Kidney (tissue), 14 donors: Measurements from ENCODE around the gene B3GALT6. TPM values are rescaled to one million over a fixed set of nuclear protein-coding genes. Genes with fewer than 3 reads are reported as not detected.
A peak's percentile ranks its signal among the peaks of the same experiment; 100 is the strongest.
"Not testable (repeated sequence)": the region's sequence is repeated elsewhere in the genome, so short reads cannot be mapped to it uniquely, and the experiment has no call there.

ENCODE experiments used
- DNase-seq, 5 donors: peaks; one replicate each; pipeline ENCODE4 v3.0.0-alpha.2; 2013 to 2020
- FAIRE-seq: peaks from 2 replicates; lab custom pipeline; 2012; peaks lifted over from hg19 to GRCh38; lab: Jason Lieb, UNC
- H3K27ac ChIP-seq, 2 donors: one replicate each; pipeline ENCODE4 v1.7.0; 2013; ENCODE audit warnings: low read depth in 2 of 2, low read length in 2 of 2, inconsistent platforms in 1 of 2
- H3K27me3 ChIP-seq: one replicate; pipeline ENCODE4 v1.7.1; 2013; ENCODE audit warnings: low read length, inconsistent platforms; ENCODE audit not compliant: control insufficient read depth, insufficient read depth
- H3K36me3 ChIP-seq, 3 donors: one replicate each; pipeline versions ENCODE4 v1.7.0 to v1.7.1; 2013; ENCODE audit warnings: low read length in 3 of 3, control low read depth in 1 of 3, inconsistent platforms in 1 of 3; ENCODE audit not compliant: insufficient read depth in 3 of 3, control insufficient read depth in 2 of 3
- H3K4me1 ChIP-seq, 3 donors: one replicate each; pipeline versions ENCODE4 v1.7.0 to v1.7.1; 2013; ENCODE audit warnings: low read length in 3 of 3, inconsistent platforms in 1 of 3, low read depth in 1 of 3; ENCODE audit not compliant: control insufficient read depth in 2 of 3, insufficient read depth in 2 of 3
- H3K4me3 ChIP-seq, 3 donors: one replicate each; pipeline versions ENCODE4 v1.7.0 to v1.8.1; 2013; ENCODE audit warnings: low read length in 3 of 3, control low read depth in 1 of 3, inconsistent platforms in 1 of 3
- H3K9ac ChIP-seq, 3 donors: one replicate each; pipeline versions ENCODE4 v1.7.0 to v1.7.1; 2013; ENCODE audit warnings: low read length in 3 of 3, control low read depth in 1 of 3, inconsistent platforms in 1 of 3
- H3K9me3 ChIP-seq, 3 donors: one replicate each; pipeline versions ENCODE4 v1.7.0 to v1.7.1; 2013; ENCODE audit warnings: low read length in 3 of 3, control low read depth in 1 of 3, inconsistent platforms in 1 of 3; ENCODE audit not compliant: control insufficient read depth in 2 of 3, insufficient read depth in 1 of 3
- intact Hi-C: fragments of 100-400 bp; cut with DNase I; formaldehyde crosslinking; loops from one replicate; pipeline ENCODE4 v1.11.1; 2022
- polyA plus RNA-seq: library from polyadenylated mRNA; stranded (reverse); fragments of 350-450 nt; fragmentation: Illumina TruSeq; extraction: RNeasy Lipid Tissue Mini Kit (QIAGEN cat#74804); gene quantifications from one replicate; pipeline ENCODE4 v1.2.3, GENCODE V29; 2014; ENCODE audit warnings: low read depth, low replicate concordance; ENCODE audit not compliant: insufficient read depth
- total RNA-seq: library from RNA; stranded (reverse); fragmentation: NEBNext Ultra II Directional; extraction: Animal tissue kit (Norgen Biotek cat#: 25700); gene quantifications from one replicate; pipeline ENCODE4 v1.2.1, GENCODE V29; 2021
- TF ChIP-seq, protein P1 (sequence below): IDR thresholded peaks from 3 replicates; pipeline ENCODE4 v1.5.1; 2012; ENCODE audit warnings: mild to moderate bottlenecking, moderate library complexity, borderline replicate concordance; ENCODE audit not compliant: insufficient read depth; ENCODE audit errors: extremely low read depth
- donor health status: control.
- donor health status: control.
- donor health status: control.
- donor health status: control.
- donor health status: control.
- donor health status: DM: yes; HTN: yes; CAD: no.
- donor health status: Normal renal cell carcinoma (clear cell type).

B3GALT6 gene
- total and polyA plus RNA-seq, 2 donors from 2014 or later: 13.7 to 20.3 TPM

DNA sequence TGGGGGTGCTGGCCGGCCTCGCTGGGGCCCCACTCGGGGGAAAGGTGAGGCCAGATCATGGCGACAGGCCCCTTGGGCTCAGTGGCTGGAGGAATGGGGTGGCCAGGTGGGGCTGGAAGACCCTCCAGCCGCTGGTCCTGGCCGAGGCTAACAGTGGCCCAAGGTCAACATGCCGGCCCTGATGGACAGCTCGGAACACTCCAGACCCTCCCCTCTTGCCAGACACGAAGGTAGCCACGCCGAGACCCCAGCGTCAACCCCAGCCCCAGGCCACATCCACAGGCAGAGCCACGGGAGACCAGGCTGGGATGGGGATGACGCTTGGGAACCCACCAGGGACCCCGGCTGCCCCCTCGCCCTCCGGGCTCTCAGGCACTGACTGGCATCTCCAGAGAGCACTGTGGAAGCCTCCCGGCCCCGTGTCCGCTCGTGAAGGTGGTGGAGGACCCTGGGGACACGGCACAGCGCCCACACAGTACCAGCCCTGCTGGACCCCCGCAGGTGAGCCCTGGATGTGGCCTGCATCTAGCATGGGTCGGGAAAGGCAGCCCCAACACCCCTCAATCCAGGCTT, 15.4 kb downstream of the B3GALT6 start:
- FAIRE-seq: no peak
- TF ChIP-seq, protein P1, sequence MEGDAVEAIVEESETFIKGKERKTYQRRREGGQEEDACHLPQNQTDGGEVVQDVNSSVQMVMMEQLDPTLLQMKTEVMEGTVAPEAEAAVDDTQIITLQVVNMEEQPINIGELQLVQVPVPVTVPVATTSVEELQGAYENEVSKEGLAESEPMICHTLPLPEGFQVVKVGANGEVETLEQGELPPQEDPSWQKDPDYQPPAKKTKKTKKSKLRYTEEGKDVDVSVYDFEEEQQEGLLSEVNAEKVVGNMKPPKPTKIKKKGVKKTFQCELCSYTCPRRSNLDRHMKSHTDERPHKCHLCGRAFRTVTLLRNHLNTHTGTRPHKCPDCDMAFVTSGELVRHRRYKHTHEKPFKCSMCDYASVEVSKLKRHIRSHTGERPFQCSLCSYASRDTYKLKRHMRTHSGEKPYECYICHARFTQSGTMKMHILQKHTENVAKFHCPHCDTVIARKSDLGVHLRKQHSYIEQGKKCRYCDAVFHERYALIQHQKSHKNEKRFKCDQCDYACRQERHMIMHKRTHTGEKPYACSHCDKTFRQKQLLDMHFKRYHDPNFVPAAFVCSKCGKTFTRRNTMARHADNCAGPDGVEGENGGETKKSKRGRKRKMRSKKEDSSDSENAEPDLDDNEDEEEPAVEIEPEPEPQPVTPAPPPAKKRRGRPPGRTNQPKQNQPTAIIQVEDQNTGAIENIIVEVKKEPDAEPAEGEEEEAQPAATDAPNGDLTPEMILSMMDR: no peak
- no peaks in the 10 kb centered on the region for H3K4me1 ChIP-seq
- H3K36me3 ChIP-seq: no peaks in the 10 kb centered on the region
- intact Hi-C loops: no loop called here
- no peak overlapping the region for H3K4me3 ChIP-seq
- peak in 1 of 5 donors; percentile 55 for DNase-seq
- H3K9ac ChIP-seq: no peak overlapping the region
- H3K9me3 ChIP-seq: no peaks in the 10 kb centered on the region
- no peak overlapping the region for H3K27ac ChIP-seq
- no peaks in the 10 kb centered on the region for H3K27me3 ChIP-seq

GRCh38 chr1:1248009-1248913, 16.2 kb downstream of the B3GALT6 start:
- FAIRE-seq, H3K9me3 ChIP-seq, intact Hi-C loops, H3K36me3 ChIP-seq, H3K4me1 ChIP-seq, H3K27ac ChIP-seq, H3K4me3 ChIP-seq, H3K9ac ChIP-seq, H3K27me3 ChIP-seq: not testable (repeated sequence)
- peak in 1 of 5 donors; percentile 54 for DNase-seq

DNA sequence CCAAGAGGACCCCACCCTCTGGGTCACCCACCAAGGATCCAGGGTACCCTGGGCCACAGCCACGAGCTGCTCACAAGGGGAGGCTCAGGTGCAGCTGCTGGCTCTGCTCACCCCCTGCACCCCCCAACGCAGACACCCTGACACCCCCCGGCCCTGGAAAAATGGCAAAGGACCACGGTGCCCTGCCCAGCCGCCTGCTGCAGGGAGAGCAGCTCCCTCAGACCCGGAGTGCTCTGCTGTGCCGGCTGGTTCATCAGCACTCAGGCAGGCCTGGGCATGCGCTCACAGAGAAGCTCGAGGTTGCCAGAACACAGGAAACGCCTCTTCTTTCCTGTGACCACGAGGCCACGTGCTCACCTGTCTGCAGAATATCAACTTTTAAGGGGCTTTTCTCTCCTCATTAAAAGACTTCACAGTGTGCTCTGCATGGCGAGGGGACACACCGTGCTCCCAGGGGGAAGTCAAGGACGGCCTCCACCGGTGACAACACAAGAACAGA, 18.8 kb downstream of the B3GALT6 start:
- Histone ChIP-seq H3K9ac (no peak overlapping the region), H3K27me3 (no peaks in the 10 kb centered on the region), H3K4me3 (no peak overlapping the region), H3K9me3 (no peaks in the 10 kb centered on the region), H3K36me3 (peaks cover 0 to 5% (median 0%) of the 10 kb centered on the region in 3 donors), H3K27ac (no peak overlapping the region), H3K4me1 (no peaks in the 10 kb centered on the region)
- intact Hi-C loops: no loop called here
- no peak for FAIRE-seq
- TF ChIP-seq, protein P1: no peak
- peak in 1 of 5 donors; percentile 53 for DNase-seq

GRCh38 chr1:1253314-1253713, 21.3 kb downstream of the B3GALT6 start:
- H3K36me3 ChIP-seq: peaks cover 0 to 5% (median 0%) of the 10 kb centered on the region in 3 donors
- no peak overlapping the region for H3K27ac ChIP-seq

More at GRCh38 chr1:1253314-1253713, 21.3 kb downstream of the B3GALT6 start:
- Histone ChIP-seq H3K4me1 (no peaks in the 10 kb centered on the region), H3K4me3 (no peak overlapping the region), H3K9ac (no peak overlapping the region), H3K9me3 (no peaks in the 10 kb centered on the region), H3K27me3 (no peaks in the 10 kb centered on the region)
- intact Hi-C loops: no loop called here
- TF ChIP-seq, protein P1: no peak
- no peak for FAIRE-seq
- DNase-seq: no peak
